K562 (cell line): ENCODE data around the gene SH3BP5L. TPM values are rescaled to one million over a fixed set of nuclear protein-coding genes. Genes with fewer than 3 reads are reported as not detected.

Source experiments
- ATAC-seq: fragments of 200-7000 bp; cut with Tn5 transposase; 3 replicates; pipeline ENCODE4 v1.9.1; 2020; ENCODE audit warnings: moderate library complexity
- BruUV-seq: library from RNA; stranded (reverse); fragments of 400-500 nt; replicated peaks from 2 replicates; lab custom pipeline; 2021; lab: Mats Ljungman, UMichigan
- CTCF ChIA-PET: fragments of 300-600 bp; formaldehyde crosslinking; extraction: SDS; loops from one replicate; lab custom pipeline; 2021; ENCODE audit warnings: low intra/inter-chr PET ratio; lab: Yijun Ruan, JAX
- POLR2A ChIA-PET: fragments of 300-600, 350-650 bp; sonication (Branson Sonifier 250); formaldehyde crosslinking; extraction: SDS; loops from one replicate; lab custom pipeline; 2021; ENCODE audit warnings: antibody characterized with exemption, inconsistent platforms; lab: Yijun Ruan, JAX
- DNase-seq, 4 experiments: peaks; one replicate each; pipeline versions ENCODE4 v3.0.0 to v3.0.0-alpha.2; 2011 to 2018; ENCODE audit warnings: low spot score in 3 of 4, mixed read lengths in 3 of 4; ENCODE audit errors: extremely low read depth in 1 of 4
- FAIRE-seq: peaks from 2 replicates; lab custom pipeline; 2011; peaks lifted over from hg19 to GRCh38; lab: Jason Lieb, UNC
- H2AFZ ChIP-seq: 2 replicates; pipeline ENCODE4 v1.6.0; 2011; ENCODE audit warnings: low read depth, low read length, control low read depth, inconsistent platforms
- H3K27ac ChIP-seq: fragments of 200-600 bp; 3 replicates; pipeline ENCODE4 v1.8.0; 2011; ENCODE audit warnings: low read depth, mild to moderate bottlenecking, control low read depth, inconsistent platforms, low read length, moderate library complexity, mixed read lengths; ENCODE audit errors: extremely low read depth
- H3K27me3 ChIP-seq, 2 experiments: fragments of 300-600 bp in 1 of 2; 2 replicates in 1 of 2; 3 replicates in 1 of 2; pipeline versions ENCODE4 v1.6.0 to v1.8.0; 2011; ENCODE audit warnings: inconsistent platforms in 2 of 2, low read length in 2 of 2, mild to moderate bottlenecking in 1 of 2, mixed read lengths in 1 of 2, moderate library complexity in 1 of 2; ENCODE audit not compliant: control insufficient read depth in 2 of 2, insufficient read depth in 2 of 2
- H3K36me3 ChIP-seq: fragments of 300-600 bp; 3 replicates; pipeline ENCODE4 v1.8.0; 2011; ENCODE audit warnings: mild to moderate bottlenecking, low read length, inconsistent platforms; ENCODE audit not compliant: control insufficient read depth, insufficient read depth
- H3K4me1 ChIP-seq, 2 experiments: fragments of 200-600 bp in 1 of 2; replicated peaks in 1 of 2; 2 replicates in 1 of 2; 3 replicates in 1 of 2; pipeline versions ENCODE4 v1.5.1 to v1.8.0; 2011; ENCODE audit warnings: inconsistent platforms in 2 of 2, low read length in 2 of 2, mild to moderate bottlenecking in 1 of 2, mixed read lengths in 1 of 2, moderate library complexity in 1 of 2; ENCODE audit not compliant: control insufficient read depth in 2 of 2, insufficient read depth in 2 of 2
- H3K4me2 ChIP-seq: 2 replicates; pipeline ENCODE4 v1.6.1; 2011; ENCODE audit warnings: low read length, control low read depth, inconsistent platforms, mixed read lengths; ENCODE audit not compliant: insufficient read depth
- H3K4me3 ChIP-seq: fragments of 200-600 bp; sonication (generic), shearing (Covaris generic); 2 replicates; pipeline ENCODE4 v1.5.1; 2016; ENCODE audit warnings: control low read depth, inconsistent platforms
- H3K79me2 ChIP-seq: fragments of 200-600 bp; 3 replicates; pipeline ENCODE4 v1.8.0; 2011; ENCODE audit warnings: low read length, inconsistent platforms; ENCODE audit not compliant: control insufficient read depth, insufficient read depth
- H3K9ac ChIP-seq, 2 experiments: 2 replicates each; pipeline versions ENCODE4 v1.6.0 to v1.6.1; 2011; ENCODE audit warnings: low read depth in 2 of 2, low read length in 2 of 2, control low read depth in 1 of 2, inconsistent platforms in 1 of 2, mild to moderate bottlenecking in 1 of 2, mixed read lengths in 1 of 2; ENCODE audit not compliant: insufficient read depth in 1 of 2
- H3K9me1 ChIP-seq: one replicate; pipeline ENCODE4 v1.6.0; 2011; ENCODE audit warnings: inconsistent platforms, mild to moderate bottlenecking, low read length, moderate library complexity; ENCODE audit not compliant: control insufficient read depth, insufficient read depth
- H3K9me3 ChIP-seq: replicated peaks from 2 replicates; pipeline ENCODE4 v1.5.1; 2011; ENCODE audit warnings: low read depth, low read length, inconsistent platforms; ENCODE audit not compliant: control insufficient read depth, insufficient read depth
- H4K20me1 ChIP-seq: replicated peaks from 2 replicates; pipeline ENCODE4 v1.6.1; 2011; ENCODE audit warnings: low read length, inconsistent platforms, mixed read lengths; ENCODE audit not compliant: control insufficient read depth, insufficient read depth
- CHAMP1 ChIP-seq: fragments of 450-650 bp; IDR thresholded peaks from 2 replicates; pipeline ENCODE4 v1.6.1; 2016; ENCODE audit warnings: mild to moderate bottlenecking
- RNF219 ChIP-seq: fragments of 250-450 bp; sonication (Bioruptor Pico); IDR thresholded peaks from 2 replicates; pipeline ENCODE4 v1.5.0; 2022; ENCODE audit warnings: mild to moderate bottlenecking
- SIN3A ChIP-seq, 2 experiments: fragments of 150-350 bp in 1 of 2; IDR thresholded peaks; 2 replicates each; pipeline ENCODE4 v1.6.1; 2011 to 2016; ENCODE audit warnings: borderline replicate concordance in 2 of 2, low read depth in 2 of 2, low read length in 2 of 2, mild to moderate bottlenecking in 2 of 2, moderate library complexity in 2 of 2; ENCODE audit not compliant: control insufficient read depth in 1 of 2
- SMARCA4 ChIP-seq: fragments of 450-650 bp; IDR thresholded peaks from 2 replicates; pipeline ENCODE4 v1.6.1; 2016
- TAL1 ChIP-seq: fragments of 450-650 bp; IDR thresholded peaks from 2 replicates; pipeline ENCODE4 v1.6.1; 2016; ENCODE audit warnings: mild to moderate bottlenecking
- ZBTB11 ChIP-seq, 3 experiments: fragments of 200-800 bp in 1 of 3; fragments of 250-450 bp in 1 of 3; fragments of 450-650 bp in 1 of 3; sonication (Bioruptor Pico) in 1 of 3; sonication (Bioruptor generic) in 1 of 3; formaldehyde crosslinking in 1 of 3; IDR thresholded peaks; 2 replicates each; pipeline versions ENCODE4 v1.6.1 to v1.8.0; 2016 to 2022; ENCODE audit warnings: mild to moderate bottlenecking in 2 of 3, missing genetic modification characterization in 2 of 3, missing compliant biosample characterization in 1 of 3, moderate library complexity in 1 of 3
- ZNF551 ChIP-seq: fragments of 250-450 bp; sonication (Bioruptor Pico); IDR thresholded peaks from 2 replicates; pipeline ENCODE4 v1.5.0; 2021; ENCODE audit warnings: mild to moderate bottlenecking, moderate library complexity
- ZNF586 ChIP-seq: fragments of 450-650 bp; formaldehyde crosslinking; conservative IDR thresholded peaks from 2 replicates; pipeline ENCODE4 v1.4.0; 2020; ENCODE audit warnings: mild to moderate bottlenecking, moderate library complexity
- WGBS: fragments of 100-300 bp; shearing (Covaris generic); methylation state at CpG from one replicate; pipeline ENCODE4 v1.1.6; 2016; ENCODE audit warnings: low coverage, mixed read lengths; ENCODE audit not compliant: insufficient coverage; ENCODE audit errors: missing lambda C conversion rate; 5-methylcytosine and 5-hydroxymethylcytosine counted together
- in situ Hi-C: fragments of 300-500 bp; cut with MboI; formaldehyde crosslinking; loops from 4 replicates; pipeline ENCODE4 v1.15.0; 2018; ENCODE audit warnings: inconsistent platforms, mixed read lengths
- intact Hi-C: fragments of 100-400 bp; cut with micrococcal nuclease; formaldehyde crosslinking; loops from 2 replicates; pipeline ENCODE4 v1.14.2; 2022
- polyA plus RNA-seq, 8 experiments: library from polyadenylated mRNA; depleted of rRNA in 4 of 8; stranded (reverse) in 5 of 8; unstranded in 3 of 8; fragments of >200 nt; fragmentation: Nextera tagmentation in 2 of 8; fragmentation: Illumina TruSeq in 1 of 8; extraction: Ambion mirVana in 2 of 8; extraction: Trizol in 1 of 8; gene quantifications; 2 replicates each; pipeline versions ENCODE4 v1.2.1 to v1.2.3, GENCODE V29; 2011 to 2014; ENCODE audit warnings: inconsistent platforms in 1 of 8, missing spikeins in 1 of 8
- total RNA-seq, 7 experiments: library from RNA; depleted of rRNA in 6 of 7; stranded (reverse); fragments of >200 nt in 6 of 7; fragmentation: Illumina TruSeq in 2 of 7; extraction: Trizol in 2 of 7; gene quantifications; 2 replicates each; pipeline versions ENCODE4 v1.2.1 to v1.2.3, GENCODE V29; 2011 to 2021; ENCODE audit warnings: low replicate concordance in 1 of 7

Gene SH3BP5L
- total and polyA plus RNA-seq, 9 of the 15 experiments (the other 6 are each of a cell fraction or from before 2014, with no cell fraction given), result 1.9 to 26.5 (median 15.8) TPM

GRCh38 chr1:248825136-248825535 lies 579 bp downstream of the SH3BP5L start (continued):
- TF ChIP-seq SIN3A (IDR thresholded peaks at IDR 0.05; ENCODE audit: borderline replicate concordance in 2 of 2, control insufficient read depth in 1 of 2, low read depth in 2 of 2, low read length in 2 of 2), result 0 out of 4 replicates have a peak, but pooled peaks of 1 of the 2 experiments have one; percentile 34
- TF ChIP-seq, all 486 proteins: peak for 2

- in situ Hi-C loops, result no loop called here
- TF ChIP-seq ZNF551 (CRISPR knock-in tag) (no peak), TAL1 (no peak), ZBTB11 (CRISPR knock-in tag; IDR thresholded peaks at IDR 0.05) (no peak), SMARCA4 (no peak), CHAMP1 (no peak), ZNF586 (CRISPR knock-in tag) (no peak), RNF219 (CRISPR knock-in tag) (no peak)
- TF ChIP-seq, all 486 proteins: peak for 0
- no peak for FAIRE-seq
- no peaks in the 10 kb centered on the region for H3K9me1 ChIP-seq
- no peaks in the 10 kb centered on the region for H3K9me3 ChIP-seq
- H3K4me2 ChIP-seq, result peak overlapping the region; percentile 100
- H3K79me2 ChIP-seq, result peaks cover 48% of the 10 kb centered on the region
- POLR2A ChIA-PET, result interaction anchor here (0.7 to 6.8 kb wide), 5 partner anchors 8 to 17 kb away, joined by 3 to 78 read pairs (median 3); partner anchors contain the start of gene ZNF672
- ATAC-seq, result no peak
- H4K20me1 ChIP-seq, result no peaks in the 10 kb centered on the region; the same call in 1 of the 2 replicates
- H3K4me3 ChIP-seq, result peak overlapping the region; percentile 90
- no TSS peak for BruUV-seq
- 62% methylated on average over 3 of the region's 3 CpGs for WGBS
- H3K4me1 ChIP-seq, result peaks cover 24 to 47% of the 10 kb centered on the region in 2 experiments
- H2AFZ ChIP-seq, result no peak overlapping the region
- CTCF ChIA-PET, result no interaction called here
- H3K9ac ChIP-seq, result peak overlapping the region; percentile 99 to 100
- intact Hi-C loops, result loop anchor here (5.0 kb wide), 1 partner anchor 967 kb away; the partner anchor contains the start of gene TRIM58
- DNase-seq, result no peak
- peaks cover 48% of the 10 kb centered on the region; the same call in 2 of the 3 replicates for H3K36me3 ChIP-seq
- H3K27me3 ChIP-seq, result no peaks in the 10 kb centered on the region
- peak overlapping the region; percentile 99; the same call in 2 of the 3 replicates for H3K27ac ChIP-seq
Measured at GRCh38 chr1:248824701-248825100, 1.0 kb downstream of the SH3BP5L start.
